HG02571 (cell line): ENCODE data around the gene IBA57.

Source experiments
- ATAC-seq: cut with Tn5 transposase; IDR thresholded peaks from one replicate; pipeline ENCODE4 v1.9.1; 2021; ENCODE audit warnings: mild to moderate bottlenecking, moderate library complexity; ENCODE audit not compliant: unreplicated experiment

Gene IBA57

GRCh38 chr1:228155596-228156514 lies 9.7 kb upstream of the IBA57 start:
- ATAC-seq, result no peak

GRCh38 chr1:228156515-228156881 lies 9.1 kb upstream of the IBA57 start:
- ATAC-seq, result no peak

- ATAC-seq, result no peak
These were observed 8.5 kb upstream of the IBA57 start for GRCh38 chr1:228156941-228157728.

- ATAC-seq, result no peak
These were observed 7.9 kb upstream of the IBA57 start for GRCh38 chr1:228157729-228158126.

- ATAC-seq, result no peak
These were observed 7.2 kb upstream of the IBA57 start for GRCh38 chr1:228158151-228159007.

- ATAC-seq, result no peak
These were observed 6.5 kb upstream of the IBA57 start for GRCh38 chr1:228159008-228159665.

GRCh38 chr1:228160201-228160761 lies 5.3 kb upstream of the IBA57 start:
- ATAC-seq, result no peak

GRCh38 chr1:228161362-228161761 lies 4.2 kb upstream of the IBA57 start:
- ATAC-seq, result no peak

- no peak for ATAC-seq
These were observed 3.7 kb upstream of the IBA57 start for GRCh38 chr1:228161866-228162265.

GRCh38 chr1:228162286-228163006 lies 3.2 kb upstream of the IBA57 start:
- no peak for ATAC-seq

- ATAC-seq, result no peak
These were observed 2.4 kb upstream of the IBA57 start for GRCh38 chr1:228163007-228163753.

- ATAC-seq, result no peak
These were observed 1.7 kb upstream of the IBA57 start for GRCh38 chr1:228163776-228164519.

- no peak for ATAC-seq
These were observed 838 bp upstream of the IBA57 start for GRCh38 chr1:228164561-228165371.

GRCh38 chr1:228166170-228166936 lies 749 bp downstream of the IBA57 start:
- ATAC-seq, result peak; percentile 6

GRCh38 chr1:228168563-228169270 lies 3.1 kb downstream of the IBA57 start:
- no peak for ATAC-seq

GRCh38 chr1:228169345-228169744 lies 3.7 kb downstream of the IBA57 start:
- no peak for ATAC-seq
